HFFc6 (cell line): ENCODE measurements around the gene PTPN2. TPM values are rescaled to one million over a fixed set of nuclear protein-coding genes. Genes with fewer than 3 reads are reported as not detected.

Experiments used
- DNase-seq: peaks from one replicate; pipeline ENCODE4 v3.0.0-alpha.2; 2018
- H3K27ac Mint-ChIP-seq: 2 replicates; pipeline ENCODE4 v1.8.0; 2020; ENCODE audit warnings: mild to moderate bottlenecking, mixed read lengths
- H3K27me3 Mint-ChIP-seq: 2 replicates; pipeline ENCODE4 v1.8.0; 2021; ENCODE audit warnings: mild to moderate bottlenecking, moderate library complexity, mixed read lengths; ENCODE audit not compliant: insufficient read depth
- H3K36me3 Mint-ChIP-seq: 2 replicates; pipeline ENCODE4 v1.8.0; 2021; ENCODE audit warnings: low read depth, mixed read lengths
- H3K4me1 Mint-ChIP-seq: 2 replicates; pipeline ENCODE4 v1.8.0; 2020; ENCODE audit warnings: low read depth, mixed read lengths
- H3K4me3 Mint-ChIP-seq: 2 replicates; pipeline ENCODE4 v1.8.0; 2020; ENCODE audit warnings: mild to moderate bottlenecking, moderate library complexity, mixed read lengths
- H3K9me3 Mint-ChIP-seq: 2 replicates; pipeline ENCODE4 v1.8.0; 2020; ENCODE audit warnings: mild to moderate bottlenecking, mixed read lengths
- total RNA-seq, 6 experiments: library from RNA; stranded (reverse); fragmentation: NEBNext Ultra II Directional; extraction: Animal tissue kit (Norgen Biotek cat#: 25700); gene quantifications; 2 replicates in 1 of 6; 3 replicates in 5 of 6; pipeline ENCODE4 v1.2.3, GENCODE V29; 2021
- TF ChIP-seq, protein P1 (sequence below): fragments of 200-600 bp; sonication (generic); IDR thresholded peaks from 2 replicates; pipeline ENCODE4 v1.5.0; 2021; ENCODE audit warnings: antibody characterized with exemption, mild to moderate bottlenecking

Gene PTPN2
- total RNA-seq, 6 experiments from 2014 or later = 21.1 to 24.4 (median 23.2) TPM

- Mint-ChIP-seq H3K27me3 (no peaks in the 10 kb centered on the region), H3K4me3 (no peak overlapping the region), H3K27ac (no peak overlapping the region), H3K9me3 (no peaks in the 10 kb centered on the region), H3K4me1 (peaks cover 5% of the 10 kb centered on the region; the same call in 1 of the 2 replicates), H3K36me3 (peaks cover 12% of the 10 kb centered on the region; the same call in 1 of the 2 replicates)
- TF ChIP-seq, protein P1, sequence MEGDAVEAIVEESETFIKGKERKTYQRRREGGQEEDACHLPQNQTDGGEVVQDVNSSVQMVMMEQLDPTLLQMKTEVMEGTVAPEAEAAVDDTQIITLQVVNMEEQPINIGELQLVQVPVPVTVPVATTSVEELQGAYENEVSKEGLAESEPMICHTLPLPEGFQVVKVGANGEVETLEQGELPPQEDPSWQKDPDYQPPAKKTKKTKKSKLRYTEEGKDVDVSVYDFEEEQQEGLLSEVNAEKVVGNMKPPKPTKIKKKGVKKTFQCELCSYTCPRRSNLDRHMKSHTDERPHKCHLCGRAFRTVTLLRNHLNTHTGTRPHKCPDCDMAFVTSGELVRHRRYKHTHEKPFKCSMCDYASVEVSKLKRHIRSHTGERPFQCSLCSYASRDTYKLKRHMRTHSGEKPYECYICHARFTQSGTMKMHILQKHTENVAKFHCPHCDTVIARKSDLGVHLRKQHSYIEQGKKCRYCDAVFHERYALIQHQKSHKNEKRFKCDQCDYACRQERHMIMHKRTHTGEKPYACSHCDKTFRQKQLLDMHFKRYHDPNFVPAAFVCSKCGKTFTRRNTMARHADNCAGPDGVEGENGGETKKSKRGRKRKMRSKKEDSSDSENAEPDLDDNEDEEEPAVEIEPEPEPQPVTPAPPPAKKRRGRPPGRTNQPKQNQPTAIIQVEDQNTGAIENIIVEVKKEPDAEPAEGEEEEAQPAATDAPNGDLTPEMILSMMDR = no peak
- DNase-seq = no peak
These were observed 62.6 kb downstream of the PTPN2 start for GRCh38 chr18:12821408-12821807.

DNA sequence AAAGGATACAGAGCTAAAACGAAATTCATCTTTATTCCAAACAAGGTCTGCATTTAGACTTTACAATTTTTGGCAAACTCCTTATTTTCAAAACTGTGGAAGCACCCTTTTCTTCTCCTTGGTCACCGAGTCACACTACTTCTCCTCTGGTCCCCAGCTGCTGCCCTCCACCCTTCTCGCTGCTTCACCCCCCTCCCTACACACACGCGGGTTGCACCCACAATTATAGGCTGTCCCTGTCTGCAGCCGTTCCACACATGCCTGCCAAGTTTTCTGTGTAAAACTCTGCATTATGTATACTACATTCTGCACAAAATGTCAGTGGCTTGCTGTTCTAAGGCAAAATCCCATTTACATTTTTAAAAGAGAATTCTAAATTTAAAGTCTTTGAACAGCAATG, 63.5 kb downstream of the PTPN2 start:
- no peaks in the 10 kb centered on the region for H3K9me3 Mint-ChIP-seq

GRCh38 chr18:12819841-12820240, 64.2 kb downstream of the PTPN2 start:
- TF ChIP-seq, protein P1 = no peak
- Mint-ChIP-seq H3K4me3 (no peak overlapping the region), H3K4me1 (peaks cover 5% of the 10 kb centered on the region; the same call in 1 of the 2 replicates), H3K27me3 (no peaks in the 10 kb centered on the region; the same call in 1 of the 2 replicates), H3K36me3 (peaks cover 16% of the 10 kb centered on the region), H3K27ac (no peak overlapping the region), H3K9me3 (no peaks in the 10 kb centered on the region)
- no peak for DNase-seq

More for the DNA sequence above, 63.5 kb downstream of the PTPN2 start:
- H3K27ac Mint-ChIP-seq = no peak overlapping the region
- H3K27me3 Mint-ChIP-seq = no peaks in the 10 kb centered on the region; the same call in 1 of the 2 replicates
- no peak for DNase-seq
- H3K36me3 Mint-ChIP-seq = peaks cover 21% of the 10 kb centered on the region
- peaks cover 5% of the 10 kb centered on the region; the same call in 1 of the 2 replicates for H3K4me1 Mint-ChIP-seq
- H3K4me3 Mint-ChIP-seq = no peak overlapping the region
- TF ChIP-seq, protein P1 = no peak

DNA sequence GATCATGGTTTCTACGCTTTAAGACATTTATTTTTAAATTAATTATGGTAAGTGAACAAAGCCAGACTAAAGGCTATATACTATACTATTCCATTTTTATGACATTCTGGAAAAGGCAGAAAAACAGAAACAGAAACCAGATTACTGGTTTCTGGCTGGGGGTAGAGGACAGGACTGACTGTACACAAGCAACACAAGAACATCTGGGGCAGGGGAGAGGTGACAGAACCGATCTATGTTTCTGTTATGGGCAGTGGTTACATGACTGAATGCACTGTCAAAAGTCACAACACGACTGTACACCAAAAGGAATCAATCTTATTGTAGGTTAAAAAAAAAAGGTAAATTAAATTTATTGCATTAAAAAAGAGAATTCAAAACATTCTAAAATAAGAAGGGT, 64.7 kb downstream of the PTPN2 start:
- H3K27ac Mint-ChIP-seq = no peak overlapping the region
- H3K36me3 Mint-ChIP-seq = peaks cover 16% of the 10 kb centered on the region
- TF ChIP-seq, protein P1 = no peak
- peaks cover 5% of the 10 kb centered on the region; the same call in 1 of the 2 replicates for H3K4me1 Mint-ChIP-seq
- no peak overlapping the region for H3K4me3 Mint-ChIP-seq
- no peaks in the 10 kb centered on the region for H3K9me3 Mint-ChIP-seq
- no peak for DNase-seq
- H3K27me3 Mint-ChIP-seq = no peaks in the 10 kb centered on the region; the same call in none of the 2 replicates

GRCh38 chr18:12818243-12818642, 65.8 kb downstream of the PTPN2 start:
- Mint-ChIP-seq H3K4me1 (no peaks in the 10 kb centered on the region), H3K27ac (no peak overlapping the region), H3K27me3 (no peaks in the 10 kb centered on the region; the same call in none of the 2 replicates), H3K9me3 (no peaks in the 10 kb centered on the region), H3K36me3 (peaks cover 13% of the 10 kb centered on the region), H3K4me3 (no peak overlapping the region)
- TF ChIP-seq, protein P1 = no peak
- DNase-seq = no peak
